ENCODE results near the gene SLC9A8. TPM values are rescaled to one million over a fixed set of nuclear protein-coding genes. Genes with fewer than 3 reads are reported as not detected.
A peak's percentile ranks its signal among the peaks of the same experiment; 100 is the strongest.

Gene SLC9A8
- total RNA-seq, 1 donor from 2014 or later, result 6.2 TPM

DNA sequence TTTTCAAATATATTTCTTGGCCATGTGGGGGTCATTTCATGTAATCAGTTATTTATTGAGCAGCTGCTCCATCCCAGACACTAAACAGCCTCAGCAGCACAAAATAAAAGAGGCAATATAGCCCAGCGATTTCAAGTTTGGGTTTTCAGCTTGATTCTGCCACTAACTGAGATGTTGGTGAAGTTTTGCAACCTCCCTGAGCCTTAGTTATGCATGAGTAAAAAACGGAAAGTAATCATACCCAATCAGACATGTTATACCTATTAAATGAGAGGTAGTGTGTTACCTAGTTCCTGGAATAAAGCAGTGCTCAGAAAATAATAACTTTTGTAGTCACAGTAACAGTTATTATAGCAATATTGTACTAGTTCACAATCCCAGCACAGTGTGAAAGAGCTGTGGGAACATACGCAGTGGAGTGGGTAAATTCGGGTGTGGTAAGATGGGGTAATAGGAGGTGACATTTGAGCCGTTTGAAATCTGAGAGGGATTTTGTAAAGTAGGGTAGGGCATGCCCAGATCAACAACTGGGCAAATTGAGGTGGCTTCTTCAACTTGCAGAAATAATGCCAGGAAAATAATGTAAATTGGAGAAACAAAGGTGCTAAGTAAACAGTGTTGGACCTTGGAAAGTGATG is 1.5 kb downstream of the SLC9A8 start:
- H3K36me3 ChIP-seq (ENCODE audit: insufficient read depth, low read length), result peaks cover 8% of the 10 kb centered on the region
- Mint-ChIP-seq H3K27ac (ENCODE audit: unreplicated experiment) (no peak overlapping the region), H3K27me3 (ENCODE audit: low read depth, unreplicated experiment) (no peaks in the 10 kb centered on the region), H3K36me3 (ENCODE audit: low read depth, unreplicated experiment) (peaks cover 7% of the 10 kb centered on the region), H3K9me3 (ENCODE audit: unreplicated experiment) (no peaks in the 10 kb centered on the region), H3K4me1 (ENCODE audit: low read depth, unreplicated experiment) (peaks cover 13% of the 10 kb centered on the region), H3K4me3 (ENCODE audit: unreplicated experiment) (peak overlapping the region; percentile 93)
- peaks cover 9% of the 10 kb centered on the region for H3K79me2 ChIP-seq (ENCODE audit: insufficient read depth, low read length)
- no peaks in the 10 kb centered on the region for H3K27me3 ChIP-seq (ENCODE audit: insufficient read depth, low read length)
- peaks cover 18% of the 10 kb centered on the region for H3K4me1 ChIP-seq (ENCODE audit: insufficient read depth, low read length)
- H3K4me3 ChIP-seq (ENCODE audit: insufficient read depth, low read depth, low read length), result peak overlapping the region; percentile 77
- no peaks in the 10 kb centered on the region for H4K20me1 ChIP-seq (ENCODE audit: insufficient read depth, low read length)
- FAIRE-seq, result no peak
- peak overlapping the region; percentile 91 for H3K4me2 ChIP-seq (ENCODE audit: low read length)
- no peak overlapping the region for H3K27ac ChIP-seq (ENCODE audit: low read depth, low read length)
- no peak overlapping the region for H2AFZ ChIP-seq (ENCODE audit: low read depth, low read length)
- no peak for TF ChIP-seq EZH2 (IDR thresholded peaks at IDR 0.05; ENCODE audit: insufficient read depth, low read length)
- TF ChIP-seq, protein P1, sequence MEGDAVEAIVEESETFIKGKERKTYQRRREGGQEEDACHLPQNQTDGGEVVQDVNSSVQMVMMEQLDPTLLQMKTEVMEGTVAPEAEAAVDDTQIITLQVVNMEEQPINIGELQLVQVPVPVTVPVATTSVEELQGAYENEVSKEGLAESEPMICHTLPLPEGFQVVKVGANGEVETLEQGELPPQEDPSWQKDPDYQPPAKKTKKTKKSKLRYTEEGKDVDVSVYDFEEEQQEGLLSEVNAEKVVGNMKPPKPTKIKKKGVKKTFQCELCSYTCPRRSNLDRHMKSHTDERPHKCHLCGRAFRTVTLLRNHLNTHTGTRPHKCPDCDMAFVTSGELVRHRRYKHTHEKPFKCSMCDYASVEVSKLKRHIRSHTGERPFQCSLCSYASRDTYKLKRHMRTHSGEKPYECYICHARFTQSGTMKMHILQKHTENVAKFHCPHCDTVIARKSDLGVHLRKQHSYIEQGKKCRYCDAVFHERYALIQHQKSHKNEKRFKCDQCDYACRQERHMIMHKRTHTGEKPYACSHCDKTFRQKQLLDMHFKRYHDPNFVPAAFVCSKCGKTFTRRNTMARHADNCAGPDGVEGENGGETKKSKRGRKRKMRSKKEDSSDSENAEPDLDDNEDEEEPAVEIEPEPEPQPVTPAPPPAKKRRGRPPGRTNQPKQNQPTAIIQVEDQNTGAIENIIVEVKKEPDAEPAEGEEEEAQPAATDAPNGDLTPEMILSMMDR (IDR thresholded peaks at IDR 0.05; ENCODE audit: insufficient read depth, low read depth, low read length), result no peak
- H3K9me3 ChIP-seq (ENCODE audit: insufficient read depth, low read depth, low read length), result no peaks in the 10 kb centered on the region
- DNase-seq (ENCODE audit: low read depth), result no peak
- peak overlapping the region; percentile 86 for H3K9ac ChIP-seq (ENCODE audit: low read length)

DNA sequence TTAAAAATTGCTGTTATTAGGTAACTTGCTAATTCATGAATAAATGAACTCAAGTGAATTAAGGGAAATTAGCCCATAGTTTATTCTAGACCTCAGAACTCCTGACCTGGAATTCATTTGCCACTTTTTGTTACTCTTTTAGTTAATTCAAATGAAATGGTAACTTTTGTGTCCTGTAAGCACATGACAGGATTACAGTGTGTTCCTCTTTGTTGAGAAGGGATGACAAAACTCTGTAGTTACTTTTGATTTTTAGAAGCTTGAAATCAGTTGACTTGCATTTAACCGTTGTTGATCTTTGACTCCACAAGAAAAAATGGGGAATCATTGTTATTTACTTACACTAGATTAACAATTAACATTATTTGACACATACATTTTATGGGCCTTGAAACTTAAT is 6.2 kb downstream of the SLC9A8 start:
- no peaks in the 10 kb centered on the region for H4K20me1 ChIP-seq (ENCODE audit: insufficient read depth, low read length)
- H3K27ac ChIP-seq (ENCODE audit: low read depth, low read length), result no peak overlapping the region
- H3K79me2 ChIP-seq (ENCODE audit: insufficient read depth, low read length), result peaks cover 2% of the 10 kb centered on the region
- no peaks in the 10 kb centered on the region for H3K9me3 Mint-ChIP-seq (ENCODE audit: unreplicated experiment)
- H2AFZ ChIP-seq (ENCODE audit: low read depth, low read length), result no peak overlapping the region
- no peaks in the 10 kb centered on the region for H3K27me3 ChIP-seq (ENCODE audit: insufficient read depth, low read length)
- peaks cover 23% of the 10 kb centered on the region for H3K4me1 Mint-ChIP-seq (ENCODE audit: low read depth, unreplicated experiment)
- H3K4me3 ChIP-seq (ENCODE audit: insufficient read depth, low read depth, low read length), result no peak overlapping the region
- H3K9ac ChIP-seq (ENCODE audit: low read length), result no peak overlapping the region
- peaks cover 20% of the 10 kb centered on the region for H3K36me3 Mint-ChIP-seq (ENCODE audit: low read depth, unreplicated experiment)
- DNase-seq (ENCODE audit: low read depth) (no peak), FAIRE-seq (no peak)
- H3K4me2 ChIP-seq (ENCODE audit: low read length), result no peak overlapping the region
- H3K9me3 ChIP-seq (ENCODE audit: insufficient read depth, low read depth, low read length), result no peaks in the 10 kb centered on the region
- TF ChIP-seq EZH2 (IDR thresholded peaks at IDR 0.05; ENCODE audit: insufficient read depth, low read length), result no peak
- TF ChIP-seq, protein P1 (IDR thresholded peaks at IDR 0.05; ENCODE audit: insufficient read depth, low read depth, low read length), result no peak
- peaks cover 19% of the 10 kb centered on the region for H3K36me3 ChIP-seq (ENCODE audit: insufficient read depth, low read length)
- H3K4me1 ChIP-seq (ENCODE audit: insufficient read depth, low read length), result peaks cover 9% of the 10 kb centered on the region
- H3K4me3 Mint-ChIP-seq (ENCODE audit: unreplicated experiment), result no peak overlapping the region
- no peaks in the 10 kb centered on the region for H3K27me3 Mint-ChIP-seq (ENCODE audit: low read depth, unreplicated experiment)
- no peak overlapping the region for H3K27ac Mint-ChIP-seq (ENCODE audit: unreplicated experiment)

- H3K36me3 Mint-ChIP-seq (ENCODE audit: low read depth, unreplicated experiment), result peaks cover 19% of the 10 kb centered on the region
- no peaks in the 10 kb centered on the region for H3K9me3 Mint-ChIP-seq (ENCODE audit: unreplicated experiment)
Measured at GRCh38 chr20:49819702-49820101, 7.1 kb downstream of the SLC9A8 start.

More at GRCh38 chr20:49819702-49820101, 7.1 kb downstream of the SLC9A8 start:
- Histone ChIP-seq H3K4me2 (ENCODE audit: low read length) (no peak overlapping the region), H3K4me3 (ENCODE audit: insufficient read depth, low read depth, low read length) (no peak overlapping the region), H3K27ac (ENCODE audit: low read depth, low read length) (no peak overlapping the region), H3K27me3 (ENCODE audit: insufficient read depth, low read length) (no peaks in the 10 kb centered on the region), H4K20me1 (ENCODE audit: insufficient read depth, low read length) (no peaks in the 10 kb centered on the region), H3K4me1 (ENCODE audit: insufficient read depth, low read length) (peaks cover 9% of the 10 kb centered on the region), H3K36me3 (ENCODE audit: insufficient read depth, low read length) (peaks cover 24% of the 10 kb centered on the region), H2AFZ (ENCODE audit: low read depth, low read length) (no peak overlapping the region), H3K9ac (ENCODE audit: low read length) (no peak overlapping the region), H3K9me3 (ENCODE audit: insufficient read depth, low read depth, low read length) (no peaks in the 10 kb centered on the region), H3K79me2 (ENCODE audit: insufficient read depth, low read length) (no peaks in the 10 kb centered on the region)
- no peaks in the 10 kb centered on the region for H3K27me3 Mint-ChIP-seq (ENCODE audit: low read depth, unreplicated experiment)
- H3K4me1 Mint-ChIP-seq (ENCODE audit: low read depth, unreplicated experiment), result peaks cover 24% of the 10 kb centered on the region
- no peak overlapping the region for H3K4me3 Mint-ChIP-seq (ENCODE audit: unreplicated experiment)
- DNase-seq (ENCODE audit: low read depth) (no peak), FAIRE-seq (no peak)
- TF ChIP-seq, protein P1 (IDR thresholded peaks at IDR 0.05; ENCODE audit: insufficient read depth, low read depth, low read length), result no peak
- no peak for TF ChIP-seq EZH2 (IDR thresholded peaks at IDR 0.05; ENCODE audit: insufficient read depth, low read length)
- no peak overlapping the region for H3K27ac Mint-ChIP-seq (ENCODE audit: unreplicated experiment)

Data from astrocyte (in vitro differentiated cells and primary cell).